IMR-90 (cell line): ENCODE results near the gene KTN1. TPM values are rescaled to one million over a fixed set of nuclear protein-coding genes. Genes with fewer than 3 reads are reported as not detected.

Experiments used
- ATAC-seq: fragments of 200-7000 bp; cut with Tn5 transposase; 2 replicates; pipeline ENCODE4 v1.9.1; 2020; ENCODE audit warnings: low read depth, mild to moderate bottlenecking, moderate library complexity
- BruUV-seq: library from RNA; stranded (reverse); fragments of 400-500 nt; replicated peaks from 2 replicates; lab custom pipeline; 2021; lab: Mats Ljungman, UMichigan
- CTCF ChIA-PET: fragments of 300-600 bp; formaldehyde crosslinking; extraction: SDS; loops from one replicate; lab custom pipeline; 2021; ENCODE audit warnings: antibody characterized with exemption; lab: Yijun Ruan, JAX
- POLR2A ChIA-PET: fragments of 300-600 bp; sonication (Branson Sonifier 250); formaldehyde crosslinking; loops from one replicate; lab custom pipeline; 2022; ENCODE audit warnings: antibody characterized with exemption; ENCODE audit not compliant: unreplicated experiment; lab: Charles Lee
- DNase-seq: peaks from one replicate; pipeline ENCODE4 v3.0.0; 2013
- H2AFZ ChIP-seq: replicated peaks from 2 replicates; pipeline ENCODE3; 2013; ENCODE audit warnings: low read length, mild to moderate bottlenecking; ENCODE audit not compliant: poor library complexity
- H2AK5ac ChIP-seq: 2 replicates; pipeline ENCODE4 v1.6.1; 2013; ENCODE audit warnings: low read depth, low read length, inconsistent platforms
- H2AK9ac ChIP-seq: replicated peaks from 2 replicates; pipeline ENCODE3; 2013; ENCODE audit warnings: mild to moderate bottlenecking, low read depth, low read length, moderate library complexity; ENCODE audit not compliant: poor library complexity
- H2BK120ac ChIP-seq: 2 replicates; pipeline ENCODE4 v1.6.1; 2013; ENCODE audit warnings: low read depth, low read length, inconsistent platforms
- H2BK15ac ChIP-seq: 3 replicates; pipeline ENCODE4 v1.6.1; 2013; ENCODE audit warnings: low read depth, low read length, inconsistent platforms
- H2BK20ac ChIP-seq: 2 replicates; pipeline ENCODE4 v1.6.1; 2013; ENCODE audit warnings: low read depth, mild to moderate bottlenecking, inconsistent platforms, low read length, moderate library complexity
- H2BK5ac ChIP-seq: 2 replicates; pipeline ENCODE4 v1.6.1; 2013; ENCODE audit warnings: mild to moderate bottlenecking, low read depth, low read length, inconsistent platforms; ENCODE audit not compliant: poor library complexity, severe bottlenecking
- H3K14ac ChIP-seq: replicated peaks from 2 replicates; pipeline ENCODE4 v1.6.1; 2013; ENCODE audit warnings: low read depth, low read length, inconsistent platforms
- H3K18ac ChIP-seq: 2 replicates; pipeline ENCODE4 v1.6.1; 2013; ENCODE audit warnings: low read depth, low read length, control low read depth
- H3K23ac ChIP-seq: 2 replicates; pipeline ENCODE4 v1.6.1; 2013; ENCODE audit warnings: low read depth, low read length, inconsistent platforms
- H3K27ac ChIP-seq: 2 replicates; pipeline ENCODE4 v1.5.1; 2013; ENCODE audit warnings: mild to moderate bottlenecking, control low read depth, low read length; ENCODE audit not compliant: insufficient read depth
- H3K27me3 ChIP-seq: 2 replicates; pipeline ENCODE4 v1.6.1; 2013; ENCODE audit warnings: low read length; ENCODE audit not compliant: control insufficient read depth, insufficient read depth
- H3K36me3 ChIP-seq: 2 replicates; pipeline ENCODE4 v1.6.1; 2013; ENCODE audit warnings: low read length, mixed read lengths; ENCODE audit not compliant: control insufficient read depth, insufficient read depth
- H3K4ac ChIP-seq: 2 replicates; pipeline ENCODE4 v1.6.1; 2013; ENCODE audit warnings: low read depth, low read length, inconsistent platforms
- H3K4me1 ChIP-seq: 2 replicates; pipeline ENCODE4 v1.6.1; 2013; ENCODE audit warnings: low read length, mixed read lengths; ENCODE audit not compliant: control insufficient read depth, insufficient read depth
- H3K4me2 ChIP-seq: 2 replicates; pipeline ENCODE4 v1.6.1; 2013; ENCODE audit warnings: low read depth, mild to moderate bottlenecking, control low read depth, low read length, moderate library complexity
- H3K4me3 ChIP-seq: 2 replicates; pipeline ENCODE4 v1.5.1; 2013; ENCODE audit warnings: low read depth, mild to moderate bottlenecking, control low read depth, low read length, moderate library complexity; ENCODE audit not compliant: insufficient read depth
- H3K56ac ChIP-seq: 2 replicates; pipeline ENCODE4 v1.6.1; 2013; ENCODE audit warnings: low read length, inconsistent platforms; ENCODE audit not compliant: insufficient read depth; ENCODE audit errors: extremely low read depth
- H3K79me1 ChIP-seq, 2 experiments: 2 replicates each; pipeline ENCODE4 v1.6.1; 2013; ENCODE audit warnings: low read length in 2 of 2, inconsistent platforms in 1 of 2, low read depth in 1 of 2
- H3K9ac ChIP-seq: 2 replicates; pipeline ENCODE4 v1.6.1; 2013; ENCODE audit warnings: low read depth, low read length, control low read depth
- H3K9me1 ChIP-seq: 2 replicates; pipeline ENCODE4 v1.6.1; 2013; ENCODE audit warnings: low read length, inconsistent platforms; ENCODE audit not compliant: insufficient read depth
- H3K9me3 ChIP-seq: 2 replicates; pipeline ENCODE4 v1.6.1; 2013; ENCODE audit warnings: low read length; ENCODE audit not compliant: control insufficient read depth, insufficient read depth
- H4K20me1 ChIP-seq: 2 replicates; pipeline ENCODE4 v1.6.1; 2013; ENCODE audit warnings: low read length, inconsistent platforms; ENCODE audit not compliant: insufficient read depth
- H4K5ac ChIP-seq: 2 replicates; pipeline ENCODE4 v1.6.1; 2013; ENCODE audit warnings: mild to moderate bottlenecking, low read depth, low read length, control low read depth
- H4K8ac ChIP-seq, 2 experiments: 2 replicates each; pipeline ENCODE4 v1.6.1; 2013; ENCODE audit warnings: low read depth in 2 of 2, low read length in 2 of 2, control low read depth in 1 of 2, inconsistent platforms in 1 of 2
- H4K91ac ChIP-seq: 2 replicates; pipeline ENCODE4 v1.6.1; 2013; ENCODE audit warnings: low read depth, low read length, inconsistent platforms; ENCODE audit not compliant: insufficient read depth
- BHLHE40 ChIP-seq: fragments of 150-350 bp; IDR thresholded peaks from 2 replicates; pipeline ENCODE4 v1.6.1; 2016; ENCODE audit warnings: mild to moderate bottlenecking, low read depth, low read length
- CEBPB ChIP-seq: IDR thresholded peaks from 2 replicates; pipeline ENCODE4 v1.6.1; 2012; ENCODE audit warnings: low read depth, low read length, improper control_type of control experiment
- CHD1 ChIP-seq: IDR thresholded peaks from 2 replicates; pipeline ENCODE4 v1.6.1; 2012; ENCODE audit warnings: low read depth, low read length, improper control_type of control experiment
- ELK1 ChIP-seq: fragments of 150-350 bp; IDR thresholded peaks from 2 replicates; pipeline ENCODE4 v1.6.1; 2016; ENCODE audit warnings: low read depth, mild to moderate bottlenecking, low read length, moderate library complexity, borderline replicate concordance
- FOS ChIP-seq: fragments of 150-350 bp; IDR thresholded peaks from 2 replicates; pipeline ENCODE4 v1.6.1; 2016; ENCODE audit warnings: low read depth, low read length
- NFE2L2 ChIP-seq: fragments of 150-350 bp; IDR thresholded peaks from 2 replicates; pipeline ENCODE4 v1.6.1; 2016; ENCODE audit warnings: low read depth, mild to moderate bottlenecking, low read length
- POLR2A ChIP-seq: IDR thresholded peaks from 2 replicates; pipeline ENCODE4 v1.6.1; 2012; ENCODE audit warnings: mild to moderate bottlenecking, low read depth, low read length
- RAD21 ChIP-seq: IDR thresholded peaks from 2 replicates; pipeline ENCODE4 v1.6.1; 2012; ENCODE audit warnings: low read length, improper control_type of control experiment
- RCOR1 ChIP-seq: IDR thresholded peaks from 2 replicates; pipeline ENCODE4 v1.6.1; 2012; ENCODE audit warnings: mild to moderate bottlenecking, low read length, improper control_type of control experiment; ENCODE audit not compliant: insufficient replicate concordance
- RFX5 ChIP-seq: IDR thresholded peaks from 2 replicates; pipeline ENCODE4 v1.8.0; 2012; ENCODE audit warnings: low read depth, mild to moderate bottlenecking, low read length, moderate library complexity
- SMC3 ChIP-seq: fragments of 150-350 bp; IDR thresholded peaks from 2 replicates; pipeline ENCODE4 v1.6.1; 2016; ENCODE audit warnings: low read depth, mild to moderate bottlenecking, antibody characterized with exemption, low read length, moderate library complexity
- USF2 ChIP-seq: fragments of 150-350 bp; IDR thresholded peaks from 2 replicates; pipeline ENCODE4 v1.6.1; 2017; ENCODE audit warnings: mild to moderate bottlenecking, antibody characterized with exemption, low read length, low read depth
- WGBS, 2 experiments: methylation state at CpG; one replicate each; pipeline versions ENCODE4 v1.1.5 to v1.1.7; 2013; ENCODE audit warnings: missing lambda C conversion rate in 2 of 2; ENCODE audit not compliant: insufficient read length in 1 of 2; ENCODE audit errors: extremely low coverage in 2 of 2; 5-methylcytosine and 5-hydroxymethylcytosine counted together
- dilution Hi-C: fragments of 300-500 bp; cut with HindIII; formaldehyde crosslinking; loops from one replicate; pipeline ENCODE4 v1.14.3; 2018; ENCODE audit warnings: low sequenced_read_pairs; ENCODE audit not compliant: unreplicated experiment
- in situ Hi-C: fragments of 300-500 bp; cut with MboI; formaldehyde crosslinking; loops from 3 replicates; pipeline ENCODE4 v1.14.3; 2019; ENCODE audit warnings: low sequenced_read_pairs, inconsistent platforms, mixed read lengths
- intact Hi-C: fragments of 100-400 bp; cut with micrococcal nuclease; formaldehyde crosslinking; loops from 2 replicates; pipeline ENCODE4 v1.10.0; 2022
- polyA plus RNA-seq, 3 experiments: library from polyadenylated mRNA; depleted of rRNA; stranded (reverse); fragments of >200 nt; gene quantifications; 2 replicates each; pipeline ENCODE4 v1.2.3, GENCODE V29; 2012; ENCODE audit warnings: low replicate concordance in 1 of 3
- total RNA-seq: library from RNA; depleted of rRNA; stranded (reverse); fragments of >200 nt; gene quantifications from 2 replicates; pipeline ENCODE4 v1.2.3, GENCODE V29; 2012

The KTN1 gene
- total and polyA plus RNA-seq, 2 of the 4 experiments (the other 2 are of a cell fraction), result 42.1 to 57.2 TPM

GRCh38 chr14:55539975-55540374 lies 40.0 kb upstream of the KTN1 start:
- Histone ChIP-seq H2AK9ac (no peak overlapping the region), H2BK20ac (no peak overlapping the region), H2BK120ac (no peak overlapping the region), H3K27ac (no peak overlapping the region), H3K23ac (no peak overlapping the region), H4K91ac (no peak overlapping the region), H3K18ac (no peak overlapping the region), H3K4ac (no peak overlapping the region), H3K79me1 (no peaks in the 10 kb centered on the region), H3K14ac (no peak overlapping the region), H3K27me3 (no peaks in the 10 kb centered on the region), H2AK5ac (no peak overlapping the region), H3K4me2 (no peak overlapping the region), H3K9me1 (no peaks in the 10 kb centered on the region), H2BK15ac (no peak overlapping the region), H3K4me3 (no peak overlapping the region), H4K5ac (no peak overlapping the region), H3K9me3 (peaks cover 3% of the 10 kb centered on the region; the same call in 1 of the 2 replicates), H4K8ac (no peak overlapping the region), H2AFZ (no peak overlapping the region), H2BK5ac (no peak overlapping the region), H3K9ac (no peak overlapping the region), H3K36me3 (no peaks in the 10 kb centered on the region), H3K4me1 (peaks cover 4% of the 10 kb centered on the region), H3K56ac (no peak overlapping the region), H4K20me1 (no peaks in the 10 kb centered on the region)
- no TSS peak for BruUV-seq
- CTCF ChIA-PET, result no interaction called here
- no CpG with 5 or more reads among the region's 2 CpGs for WGBS, 2 experiments
- intact Hi-C loops, result no loop called here
- dilution Hi-C loops, result no loop called here
- in situ Hi-C loops, result no loop called here
- TF ChIP-seq RCOR1, result no peak
- TF ChIP-seq BHLHE40, result no peak
- TF ChIP-seq CEBPB, result no peak
- TF ChIP-seq RAD21, result no peak
- TF ChIP-seq NFE2L2, result no peak
- TF ChIP-seq CHD1, result no peak
- no peak for TF ChIP-seq RFX5
- no peak for TF ChIP-seq ELK1
- no peak for TF ChIP-seq SMC3
- no peak for TF ChIP-seq USF2
- no peak for TF ChIP-seq FOS
- TF ChIP-seq POLR2A, result no peak
- DNase-seq (no peak), ATAC-seq (no peak)
- POLR2A ChIA-PET, result no interaction called here
